Activated CD4-positive, alpha-beta T cell treated with anti-CD3 and anti-CD28 coated beads, Interleukin-2, amount 10 ng/mL, durations not matched to agents 7 days and 5 days (primary cell): ENCODE data around the gene GAL. TPM values are rescaled to one million over a fixed set of nuclear protein-coding genes. Genes with fewer than 3 reads are reported as not detected.

Source experiments
- CTCF ChIA-PET: fragments of 350-600 bp; sonication (Branson Sonifier 250); formaldehyde crosslinking; loops from one replicate; lab custom pipeline; 2021; ENCODE audit warnings: antibody characterized with exemption; lab: Charles Lee
- POLR2A ChIA-PET: fragments of 350-600 bp; sonication (Branson Sonifier 250); formaldehyde crosslinking; loops from one replicate; lab custom pipeline; 2021; ENCODE audit warnings: antibody characterized with exemption; lab: Charles Lee
- DNase-seq: peaks from one replicate; pipeline ENCODE4 v3.0.0-alpha.2; 2020
- H3K27ac Mint-ChIP-seq: one replicate; pipeline ENCODE4 v1.8.0; 2021; ENCODE audit warnings: mild to moderate bottlenecking, moderate library complexity, mixed read lengths
- H3K27me3 Mint-ChIP-seq: one replicate; pipeline ENCODE4 v1.8.0; 2021; ENCODE audit warnings: mixed read lengths
- H3K36me3 Mint-ChIP-seq: one replicate; pipeline ENCODE4 v1.8.0; 2021; ENCODE audit warnings: low read depth, mixed read lengths
- H3K4me1 Mint-ChIP-seq: one replicate; pipeline ENCODE4 v1.8.0; 2021; ENCODE audit warnings: mixed read lengths
- H3K4me3 Mint-ChIP-seq: one replicate; pipeline ENCODE4 v1.8.0; 2021; ENCODE audit warnings: mild to moderate bottlenecking, moderate library complexity, mixed read lengths
- H3K9me3 Mint-ChIP-seq: one replicate; pipeline ENCODE4 v1.8.0; 2021; ENCODE audit warnings: mixed read lengths
- total RNA-seq, 2 experiments: library from RNA; stranded (reverse); gene quantifications; one replicate each; pipeline ENCODE4 v1.2.3, GENCODE V29; 2021

GAL gene
- total RNA-seq, 2 experiments from 2014 or later = not detected

DNA sequence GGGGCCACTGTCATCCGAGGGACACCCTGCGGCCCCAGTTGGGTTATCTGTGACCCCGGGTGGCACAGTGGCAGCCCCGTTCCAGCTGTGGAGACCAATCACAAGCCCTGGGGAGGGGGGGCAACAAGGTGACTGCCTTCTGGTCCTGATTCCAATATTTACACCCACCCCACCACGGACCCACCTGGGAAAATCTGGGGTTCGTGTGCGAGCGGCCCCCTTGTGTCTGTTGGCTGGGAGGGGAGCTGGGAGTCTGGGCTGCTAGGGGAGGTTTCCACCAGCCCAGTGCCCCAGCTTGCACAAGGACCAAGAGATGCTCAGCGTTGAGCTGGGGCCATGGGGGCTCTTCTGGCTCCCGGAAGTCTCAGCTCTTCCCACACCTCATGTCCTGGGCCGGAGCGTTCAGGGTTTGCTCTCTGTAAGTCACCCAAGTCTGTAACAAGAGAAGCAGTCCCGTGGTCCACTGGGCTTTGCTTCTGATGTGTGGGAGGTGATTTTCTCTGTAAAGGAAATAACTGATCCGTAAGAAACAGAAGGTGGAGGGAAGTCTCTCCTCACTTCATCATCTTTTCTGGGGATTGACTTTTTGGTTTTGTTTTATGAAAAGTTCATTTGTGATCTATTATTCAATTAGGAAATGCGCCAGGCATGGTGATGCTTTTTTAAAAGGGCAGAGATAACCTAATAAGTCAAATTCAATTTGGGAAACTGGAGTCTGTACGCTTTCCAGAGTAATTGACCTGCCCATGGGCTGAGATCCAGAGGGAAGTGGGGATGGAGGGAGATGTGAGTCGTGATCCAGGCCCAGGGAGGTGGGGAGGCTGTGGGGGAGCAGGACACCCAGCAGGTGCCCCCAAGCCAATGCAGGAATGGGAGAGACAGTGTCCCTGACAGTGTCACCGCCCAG, 22.4 kb upstream of the GAL start:
- H3K4me1 Mint-ChIP-seq = no peaks in the 10 kb centered on the region
- no peaks in the 10 kb centered on the region for H3K36me3 Mint-ChIP-seq
- H3K27me3 Mint-ChIP-seq = no peaks in the 10 kb centered on the region
- CTCF ChIA-PET = interaction anchor here (0.5 kb wide), 1 partner anchor 1789 kb away, joined by 4 read pairs; no protein-coding TSS in a partner anchor
- peak overlapping the region; percentile 21 for H3K27ac Mint-ChIP-seq
- H3K4me3 Mint-ChIP-seq = no peak overlapping the region
- H3K9me3 Mint-ChIP-seq = no peaks in the 10 kb centered on the region
- POLR2A ChIA-PET = no interaction called here
- no peak for DNase-seq

GRCh38 chr11:68663482-68664010, 20.8 kb upstream of the GAL start:
- POLR2A ChIA-PET = no interaction called here
- Mint-ChIP-seq H3K27me3 (no peaks in the 10 kb centered on the region), H3K4me3 (no peak overlapping the region), H3K27ac (no peak overlapping the region), H3K36me3 (no peaks in the 10 kb centered on the region), H3K9me3 (no peaks in the 10 kb centered on the region), H3K4me1 (no peaks in the 10 kb centered on the region)
- CTCF ChIA-PET = no interaction called here
- DNase-seq = no peak

- POLR2A ChIA-PET = no interaction called here
- Mint-ChIP-seq H3K27ac (no peak overlapping the region), H3K36me3 (no peaks in the 10 kb centered on the region), H3K4me1 (no peaks in the 10 kb centered on the region), H3K4me3 (no peak overlapping the region), H3K27me3 (no peaks in the 10 kb centered on the region), H3K9me3 (no peaks in the 10 kb centered on the region)
- CTCF ChIA-PET = no interaction called here
- DNase-seq = no peak
Observed at GRCh38 chr11:68664141-68664540, 20.2 kb upstream of the GAL start.

DNA sequence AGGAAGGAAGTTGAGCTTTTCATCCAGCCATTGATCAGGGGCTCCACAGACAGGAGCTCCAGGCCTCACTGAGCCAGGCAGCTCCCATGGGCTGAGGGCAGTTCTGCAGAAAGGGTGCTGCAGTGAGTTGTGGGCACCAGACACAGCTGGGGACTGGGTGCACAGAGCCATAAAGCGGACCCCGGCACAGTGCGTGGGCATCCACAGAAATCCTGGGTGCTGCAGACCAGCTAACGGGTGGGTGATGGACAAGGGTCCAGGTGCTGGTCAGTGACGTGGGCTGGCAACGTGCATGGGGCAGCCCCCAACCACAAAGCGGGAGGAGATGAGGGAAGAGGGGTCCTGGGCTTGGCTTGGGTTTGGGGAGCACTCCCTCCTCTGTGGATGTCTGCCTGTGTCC, 19.4 kb upstream of the GAL start:
- no peaks in the 10 kb centered on the region for H3K9me3 Mint-ChIP-seq
- no peak overlapping the region for H3K4me3 Mint-ChIP-seq
- H3K27ac Mint-ChIP-seq = no peak overlapping the region
- ChIA-PET POLR2A (no interaction called here), CTCF (no interaction called here)
- DNase-seq = no peak
- no peaks in the 10 kb centered on the region for H3K4me1 Mint-ChIP-seq
- no peaks in the 10 kb centered on the region for H3K27me3 Mint-ChIP-seq
- no peaks in the 10 kb centered on the region for H3K36me3 Mint-ChIP-seq

GRCh38 chr11:68665436-68665835, 18.9 kb upstream of the GAL start:
- POLR2A ChIA-PET = no interaction called here
- no peaks in the 10 kb centered on the region for H3K4me1 Mint-ChIP-seq
- H3K9me3 Mint-ChIP-seq = no peaks in the 10 kb centered on the region
- CTCF ChIA-PET = no interaction called here
- no peak overlapping the region for H3K27ac Mint-ChIP-seq
- H3K4me3 Mint-ChIP-seq = no peak overlapping the region
- no peak for DNase-seq
- H3K27me3 Mint-ChIP-seq = no peaks in the 10 kb centered on the region
- no peaks in the 10 kb centered on the region for H3K36me3 Mint-ChIP-seq

DNA sequence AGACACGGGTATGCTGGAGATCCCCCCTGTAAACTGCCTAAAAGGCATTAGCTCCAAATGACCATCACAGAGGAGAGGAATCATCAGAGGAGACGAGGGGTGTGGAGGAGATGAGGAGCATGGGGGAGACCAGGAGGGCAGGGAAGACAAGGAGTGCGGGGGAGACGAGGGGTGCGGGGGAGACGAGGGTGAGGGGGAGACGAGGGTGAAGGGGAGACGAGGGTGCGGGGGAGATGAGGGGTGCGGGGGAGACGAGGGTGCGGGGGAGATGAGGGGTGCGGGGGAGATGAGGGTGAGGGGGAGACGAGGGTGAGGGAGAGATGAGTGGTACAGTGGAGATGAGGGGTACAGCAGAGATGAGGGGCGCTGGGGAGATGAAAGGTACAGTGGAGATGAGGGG, 17.5 kb upstream of the GAL start:
- H3K9me3 Mint-ChIP-seq = no peaks in the 10 kb centered on the region
- CTCF ChIA-PET = no interaction called here

GRCh38 chr11:68667511-68668500, 16.5 kb upstream of the GAL start:
- DNase-seq = no peak
- peaks cover 3% of the 10 kb centered on the region for H3K27me3 Mint-ChIP-seq
- ChIA-PET CTCF (no interaction called here), POLR2A (no interaction called here)
- H3K4me1 Mint-ChIP-seq = no peaks in the 10 kb centered on the region
- H3K4me3 Mint-ChIP-seq = no peak overlapping the region
- no peaks in the 10 kb centered on the region for H3K9me3 Mint-ChIP-seq
- H3K36me3 Mint-ChIP-seq = no peaks in the 10 kb centered on the region
- H3K27ac Mint-ChIP-seq = no peak overlapping the region

More for the DNA sequence above, 17.5 kb upstream of the GAL start:
- no peak overlapping the region for H3K27ac Mint-ChIP-seq
- POLR2A ChIA-PET = no interaction called here
- no peak overlapping the region for H3K4me3 Mint-ChIP-seq
- no peaks in the 10 kb centered on the region for H3K4me1 Mint-ChIP-seq
- no peaks in the 10 kb centered on the region for H3K36me3 Mint-ChIP-seq
- no peak for DNase-seq
- peaks cover 1% of the 10 kb centered on the region for H3K27me3 Mint-ChIP-seq

GRCh38 chr11:68669301-68670090, 14.8 kb upstream of the GAL start:
- no peak for DNase-seq
- H3K27me3 Mint-ChIP-seq = peaks cover 3% of the 10 kb centered on the region
- H3K36me3 Mint-ChIP-seq = no peaks in the 10 kb centered on the region
- ChIA-PET POLR2A (no interaction called here), CTCF (no interaction called here)
- no peaks in the 10 kb centered on the region for H3K4me1 Mint-ChIP-seq
- no peaks in the 10 kb centered on the region for H3K9me3 Mint-ChIP-seq
- H3K27ac Mint-ChIP-seq = no peak overlapping the region
- no peak overlapping the region for H3K4me3 Mint-ChIP-seq

DNA sequence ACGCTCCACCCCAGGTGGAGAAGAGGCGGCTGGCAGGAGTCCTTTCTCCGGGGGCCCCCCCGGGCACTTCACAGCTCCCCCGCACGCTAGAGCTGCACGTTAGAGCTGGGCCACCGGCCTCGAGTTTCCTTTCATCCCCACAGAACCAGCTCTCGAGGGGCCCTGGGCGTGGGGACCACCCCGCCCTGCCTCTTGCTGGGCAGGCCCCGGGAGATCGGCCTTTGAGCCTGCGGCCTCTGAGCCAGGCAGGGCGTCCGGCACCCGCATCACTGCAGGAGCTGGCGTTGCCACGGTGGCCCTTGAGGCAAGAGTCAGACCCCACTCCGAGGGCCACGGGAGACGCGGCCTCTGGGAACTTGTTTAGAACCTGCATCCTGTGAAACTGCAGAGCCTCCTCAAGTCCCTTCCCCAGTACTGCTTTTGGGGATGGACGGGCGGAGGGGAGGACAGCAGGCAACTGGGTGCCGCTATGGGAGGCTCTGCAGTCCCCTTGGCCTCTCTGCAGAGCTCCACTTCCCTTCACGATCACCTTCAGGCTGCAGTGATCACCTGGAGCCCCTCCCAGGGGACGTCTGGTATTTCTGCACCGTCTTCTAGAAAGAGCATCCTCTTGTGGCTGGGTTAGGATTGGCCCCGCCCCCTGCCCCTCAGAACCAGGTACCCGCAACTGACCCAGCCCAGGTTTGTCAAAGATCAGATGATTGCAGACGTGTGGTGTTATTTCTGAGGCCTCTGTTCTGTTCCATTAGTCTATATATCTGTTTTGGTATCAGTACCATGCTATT, 13.9 kb upstream of the GAL start:
- ChIA-PET CTCF (no interaction called here), POLR2A (no interaction called here)
- Mint-ChIP-seq H3K9me3 (no peaks in the 10 kb centered on the region), H3K4me1 (no peaks in the 10 kb centered on the region), H3K27ac (no peak overlapping the region), H3K4me3 (no peak overlapping the region), H3K27me3 (peaks cover 3% of the 10 kb centered on the region), H3K36me3 (no peaks in the 10 kb centered on the region)
- DNase-seq = no peak

DNA sequence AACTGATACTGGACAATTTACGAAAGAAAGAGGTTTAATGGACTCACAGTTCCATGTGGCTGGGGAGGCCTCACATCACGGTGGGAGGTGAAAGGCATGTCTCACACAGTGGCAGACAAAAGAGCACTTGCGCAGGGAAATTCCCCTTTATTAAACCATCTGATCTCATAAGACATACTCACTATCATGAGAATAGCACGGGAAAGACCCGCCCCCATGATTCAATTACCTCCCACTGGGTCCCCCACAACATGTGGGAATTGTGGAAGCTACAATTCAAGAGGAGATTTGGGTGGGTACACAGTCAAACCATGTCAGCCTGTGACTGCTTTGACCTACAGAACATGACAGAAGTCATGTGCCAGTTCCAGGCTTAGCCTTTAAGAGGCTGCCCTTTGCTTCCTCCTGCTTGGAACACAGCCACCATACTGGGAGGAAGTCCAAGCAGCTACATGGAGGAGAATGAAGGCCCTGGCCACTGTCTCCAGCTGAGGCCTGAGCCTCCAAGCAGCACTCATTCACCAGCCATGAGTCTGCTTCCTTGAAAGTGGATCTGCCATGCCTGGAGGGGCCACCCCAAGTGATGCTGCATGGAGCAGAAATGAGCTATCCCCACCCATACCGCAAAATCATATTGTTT, 10.9 kb upstream of the GAL start:
- Mint-ChIP-seq H3K27me3 (peaks cover 3% of the 10 kb centered on the region), H3K4me3 (no peak overlapping the region), H3K9me3 (no peaks in the 10 kb centered on the region), H3K27ac (no peak overlapping the region), H3K36me3 (no peaks in the 10 kb centered on the region), H3K4me1 (no peaks in the 10 kb centered on the region)
- DNase-seq = no peak
- ChIA-PET CTCF (interaction anchor here (0.7 kb wide), 1 partner anchor 28 kb away, joined by 5 read pairs; no protein-coding TSS in a partner anchor), POLR2A (no interaction called here)

DNA sequence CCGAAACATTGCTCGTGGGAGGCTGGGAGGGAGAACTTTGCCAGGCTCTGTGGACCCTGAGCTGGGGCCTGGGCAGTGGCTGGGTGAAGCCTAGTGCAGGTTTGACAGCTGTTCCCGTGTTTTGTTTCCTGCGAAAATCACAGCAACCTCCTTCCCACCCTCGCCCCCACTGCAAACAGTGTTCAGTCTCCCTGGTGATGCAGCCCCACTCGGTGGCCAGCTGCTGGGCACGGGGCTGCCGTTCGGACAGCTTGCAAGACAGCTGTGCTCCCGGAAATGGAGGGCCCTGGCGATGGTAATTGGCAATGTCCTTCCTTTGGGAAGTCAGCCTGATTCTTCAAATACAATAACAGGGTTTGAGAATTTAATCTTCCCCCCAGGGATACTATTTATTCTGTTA, 10.4 kb upstream of the GAL start:
- H3K4me1 Mint-ChIP-seq = no peaks in the 10 kb centered on the region
- ChIA-PET CTCF (no interaction called here), POLR2A (no interaction called here)
- no peak overlapping the region for H3K4me3 Mint-ChIP-seq
- DNase-seq = no peak
- peaks cover 3% of the 10 kb centered on the region for H3K27me3 Mint-ChIP-seq
- H3K9me3 Mint-ChIP-seq = no peaks in the 10 kb centered on the region
- no peak overlapping the region for H3K27ac Mint-ChIP-seq
- no peaks in the 10 kb centered on the region for H3K36me3 Mint-ChIP-seq
